IMR-90 (cell line): ENCODE results near the gene PAEP. TPM values are rescaled to one million over a fixed set of nuclear protein-coding genes. Genes with fewer than 3 reads are reported as not detected.

Source experiments
- ATAC-seq: fragments of 200-7000 bp; cut with Tn5 transposase; 2 replicates; pipeline ENCODE4 v1.9.1; 2020; ENCODE audit warnings: low read depth, mild to moderate bottlenecking, moderate library complexity
- Bru-seq: library from RNA; stranded (reverse); fragments of 400-500 nt; gene quantifications from one replicate; lab custom pipeline; 2021; lab: Mats Ljungman, UMichigan
- BruChase-seq, 2 experiments: library from RNA; stranded (reverse); fragments of 400-500 nt; gene quantifications; one replicate each; lab custom pipeline; 2021; lab: Mats Ljungman, UMichigan
- BruUV-seq: library from RNA; stranded (reverse); fragments of 400-500 nt; replicated peaks from 2 replicates; lab custom pipeline; 2021; lab: Mats Ljungman, UMichigan
- CTCF ChIA-PET: fragments of 300-600 bp; formaldehyde crosslinking; extraction: SDS; loops from one replicate; lab custom pipeline; 2021; ENCODE audit warnings: antibody characterized with exemption; lab: Yijun Ruan, JAX
- POLR2A ChIA-PET: fragments of 300-600 bp; sonication (Branson Sonifier 250); formaldehyde crosslinking; loops from one replicate; lab custom pipeline; 2022; ENCODE audit warnings: antibody characterized with exemption; ENCODE audit not compliant: unreplicated experiment; lab: Charles Lee
- DNase-seq: peaks from one replicate; pipeline ENCODE4 v3.0.0; 2013
- H2AFZ ChIP-seq: replicated peaks from 2 replicates; pipeline ENCODE3; 2013; ENCODE audit warnings: low read length, mild to moderate bottlenecking; ENCODE audit not compliant: poor library complexity
- H2AK5ac ChIP-seq: 2 replicates; pipeline ENCODE4 v1.6.1; 2013; ENCODE audit warnings: low read depth, low read length, inconsistent platforms
- H2AK9ac ChIP-seq: replicated peaks from 2 replicates; pipeline ENCODE3; 2013; ENCODE audit warnings: mild to moderate bottlenecking, low read depth, low read length, moderate library complexity; ENCODE audit not compliant: poor library complexity
- H2BK120ac ChIP-seq: 2 replicates; pipeline ENCODE4 v1.6.1; 2013; ENCODE audit warnings: low read depth, low read length, inconsistent platforms
- H2BK15ac ChIP-seq: 3 replicates; pipeline ENCODE4 v1.6.1; 2013; ENCODE audit warnings: low read depth, low read length, inconsistent platforms
- H2BK20ac ChIP-seq: 2 replicates; pipeline ENCODE4 v1.6.1; 2013; ENCODE audit warnings: low read depth, mild to moderate bottlenecking, inconsistent platforms, low read length, moderate library complexity
- H2BK5ac ChIP-seq: 2 replicates; pipeline ENCODE4 v1.6.1; 2013; ENCODE audit warnings: mild to moderate bottlenecking, low read depth, low read length, inconsistent platforms; ENCODE audit not compliant: poor library complexity, severe bottlenecking
- H3K14ac ChIP-seq: replicated peaks from 2 replicates; pipeline ENCODE4 v1.6.1; 2013; ENCODE audit warnings: low read depth, low read length, inconsistent platforms
- H3K18ac ChIP-seq: 2 replicates; pipeline ENCODE4 v1.6.1; 2013; ENCODE audit warnings: low read depth, low read length, control low read depth
- H3K23ac ChIP-seq: 2 replicates; pipeline ENCODE4 v1.6.1; 2013; ENCODE audit warnings: low read depth, low read length, inconsistent platforms
- H3K27ac ChIP-seq: 2 replicates; pipeline ENCODE4 v1.5.1; 2013; ENCODE audit warnings: mild to moderate bottlenecking, control low read depth, low read length; ENCODE audit not compliant: insufficient read depth
- H3K27me3 ChIP-seq: 2 replicates; pipeline ENCODE4 v1.6.1; 2013; ENCODE audit warnings: low read length; ENCODE audit not compliant: control insufficient read depth, insufficient read depth
- H3K36me3 ChIP-seq: 2 replicates; pipeline ENCODE4 v1.6.1; 2013; ENCODE audit warnings: low read length, mixed read lengths; ENCODE audit not compliant: control insufficient read depth, insufficient read depth
- H3K4ac ChIP-seq: 2 replicates; pipeline ENCODE4 v1.6.1; 2013; ENCODE audit warnings: low read depth, low read length, inconsistent platforms
- H3K4me1 ChIP-seq: 2 replicates; pipeline ENCODE4 v1.6.1; 2013; ENCODE audit warnings: low read length, mixed read lengths; ENCODE audit not compliant: control insufficient read depth, insufficient read depth
- H3K4me2 ChIP-seq: 2 replicates; pipeline ENCODE4 v1.6.1; 2013; ENCODE audit warnings: low read depth, mild to moderate bottlenecking, control low read depth, low read length, moderate library complexity
- H3K4me3 ChIP-seq: 2 replicates; pipeline ENCODE4 v1.5.1; 2013; ENCODE audit warnings: low read depth, mild to moderate bottlenecking, control low read depth, low read length, moderate library complexity; ENCODE audit not compliant: insufficient read depth
- H3K56ac ChIP-seq: 2 replicates; pipeline ENCODE4 v1.6.1; 2013; ENCODE audit warnings: low read length, inconsistent platforms; ENCODE audit not compliant: insufficient read depth; ENCODE audit errors: extremely low read depth
- H3K79me1 ChIP-seq, 2 experiments: 2 replicates each; pipeline ENCODE4 v1.6.1; 2013; ENCODE audit warnings: low read length in 2 of 2, inconsistent platforms in 1 of 2, low read depth in 1 of 2
- H3K9ac ChIP-seq: 2 replicates; pipeline ENCODE4 v1.6.1; 2013; ENCODE audit warnings: low read depth, low read length, control low read depth
- H3K9me1 ChIP-seq: 2 replicates; pipeline ENCODE4 v1.6.1; 2013; ENCODE audit warnings: low read length, inconsistent platforms; ENCODE audit not compliant: insufficient read depth
- H3K9me3 ChIP-seq: 2 replicates; pipeline ENCODE4 v1.6.1; 2013; ENCODE audit warnings: low read length; ENCODE audit not compliant: control insufficient read depth, insufficient read depth
- H4K20me1 ChIP-seq: 2 replicates; pipeline ENCODE4 v1.6.1; 2013; ENCODE audit warnings: low read length, inconsistent platforms; ENCODE audit not compliant: insufficient read depth
- H4K5ac ChIP-seq: 2 replicates; pipeline ENCODE4 v1.6.1; 2013; ENCODE audit warnings: mild to moderate bottlenecking, low read depth, low read length, control low read depth
- H4K8ac ChIP-seq, 2 experiments: 2 replicates each; pipeline ENCODE4 v1.6.1; 2013; ENCODE audit warnings: low read depth in 2 of 2, low read length in 2 of 2, control low read depth in 1 of 2, inconsistent platforms in 1 of 2
- H4K91ac ChIP-seq: 2 replicates; pipeline ENCODE4 v1.6.1; 2013; ENCODE audit warnings: low read depth, low read length, inconsistent platforms; ENCODE audit not compliant: insufficient read depth
- BHLHE40 ChIP-seq: fragments of 150-350 bp; IDR thresholded peaks from 2 replicates; pipeline ENCODE4 v1.6.1; 2016; ENCODE audit warnings: mild to moderate bottlenecking, low read depth, low read length
- CEBPB ChIP-seq: IDR thresholded peaks from 2 replicates; pipeline ENCODE4 v1.6.1; 2012; ENCODE audit warnings: low read depth, low read length, improper control_type of control experiment
- CHD1 ChIP-seq: IDR thresholded peaks from 2 replicates; pipeline ENCODE4 v1.6.1; 2012; ENCODE audit warnings: low read depth, low read length, improper control_type of control experiment
- CTCF ChIP-seq: conservative IDR thresholded peaks from 2 replicates; pipeline ENCODE4 v1.5.1; 2012; ENCODE audit warnings: mild to moderate bottlenecking, low read depth, low read length, improper control_type of control experiment
- ELK1 ChIP-seq: fragments of 150-350 bp; IDR thresholded peaks from 2 replicates; pipeline ENCODE4 v1.6.1; 2016; ENCODE audit warnings: low read depth, mild to moderate bottlenecking, low read length, moderate library complexity, borderline replicate concordance
- FOS ChIP-seq: fragments of 150-350 bp; IDR thresholded peaks from 2 replicates; pipeline ENCODE4 v1.6.1; 2016; ENCODE audit warnings: low read depth, low read length
- MAFK ChIP-seq: IDR thresholded peaks from 2 replicates; pipeline ENCODE4 v1.6.1; 2012; ENCODE audit warnings: low read depth, low read length, improper control_type of control experiment
- MAZ ChIP-seq: IDR thresholded peaks from 2 replicates; pipeline ENCODE4 v1.6.1; 2012; ENCODE audit warnings: low read depth, mild to moderate bottlenecking, low read length, improper control_type of control experiment, moderate library complexity, borderline replicate concordance
- MXI1 ChIP-seq: IDR thresholded peaks from 2 replicates; pipeline ENCODE4 v1.6.1; 2012; ENCODE audit warnings: low read depth, mild to moderate bottlenecking, low read length, moderate library complexity, borderline replicate concordance
- NFE2L2 ChIP-seq: fragments of 150-350 bp; IDR thresholded peaks from 2 replicates; pipeline ENCODE4 v1.6.1; 2016; ENCODE audit warnings: low read depth, mild to moderate bottlenecking, low read length
- POLR2A ChIP-seq: IDR thresholded peaks from 2 replicates; pipeline ENCODE4 v1.6.1; 2012; ENCODE audit warnings: mild to moderate bottlenecking, low read depth, low read length
- RAD21 ChIP-seq: IDR thresholded peaks from 2 replicates; pipeline ENCODE4 v1.6.1; 2012; ENCODE audit warnings: low read length, improper control_type of control experiment
- RCOR1 ChIP-seq: IDR thresholded peaks from 2 replicates; pipeline ENCODE4 v1.6.1; 2012; ENCODE audit warnings: mild to moderate bottlenecking, low read length, improper control_type of control experiment; ENCODE audit not compliant: insufficient replicate concordance
- USF2 ChIP-seq: fragments of 150-350 bp; IDR thresholded peaks from 2 replicates; pipeline ENCODE4 v1.6.1; 2017; ENCODE audit warnings: mild to moderate bottlenecking, antibody characterized with exemption, low read length, low read depth
- WGBS, 2 experiments: methylation state at CpG; one replicate each; pipeline versions ENCODE4 v1.1.5 to v1.1.7; 2013; ENCODE audit warnings: missing lambda C conversion rate in 2 of 2; ENCODE audit not compliant: insufficient read length in 1 of 2; ENCODE audit errors: extremely low coverage in 2 of 2; 5-methylcytosine and 5-hydroxymethylcytosine counted together
- dilution Hi-C: fragments of 300-500 bp; cut with HindIII; formaldehyde crosslinking; loops from one replicate; pipeline ENCODE4 v1.14.3; 2018; ENCODE audit warnings: low sequenced_read_pairs; ENCODE audit not compliant: unreplicated experiment
- in situ Hi-C: fragments of 300-500 bp; cut with MboI; formaldehyde crosslinking; loops from 3 replicates; pipeline ENCODE4 v1.14.3; 2019; ENCODE audit warnings: low sequenced_read_pairs, inconsistent platforms, mixed read lengths
- intact Hi-C: fragments of 100-400 bp; cut with micrococcal nuclease; formaldehyde crosslinking; loops from 2 replicates; pipeline ENCODE4 v1.10.0; 2022
- long read RNA-seq: library from polyadenylated mRNA; unstranded; transcript quantifications from one replicate; pipeline ENCODE4 v2.0.0, GENCODE V29; 2021; ENCODE audit not compliant: unreplicated experiment
- polyA plus RNA-seq, 3 experiments: library from polyadenylated mRNA; depleted of rRNA; stranded (reverse); fragments of >200 nt; gene quantifications; 2 replicates each; pipeline ENCODE4 v1.2.3, GENCODE V29; 2012; ENCODE audit warnings: low replicate concordance in 1 of 3
- total RNA-seq: library from RNA; depleted of rRNA; stranded (reverse); fragments of >200 nt; gene quantifications from 2 replicates; pipeline ENCODE4 v1.2.3, GENCODE V29; 2012; rRNA removed

Gene PAEP
- not detected in 2 replicates for total RNA-seq
- polyA plus RNA-seq (2012; rRNA removed) = not detected in 2 replicates
- polyA plus RNA-seq (2012; cell fraction: cytosol; rRNA removed) = not detected in 2 replicates
- polyA plus RNA-seq (2012; cell fraction: nucleus; rRNA removed; ENCODE audit: low replicate concordance) = not detected in 2 replicates
- Bru-seq, nascent RNA = not detected
- BruChase-seq, experiment 1, labeled RNA remaining after a 6-hour chase = not detected
- not detected for BruChase-seq, experiment 2, labeled RNA remaining after a 2-hour chase
- long read RNA-seq = 0 reads

GRCh38 chr9:135561391-135562234 is at the start of gene PAEP:
PAEP (plus strand) TSS chr9:135561756.
- H4K91ac ChIP-seq = no peak within 1 kb of the TSS
- dilution Hi-C loops (no loop called here), in situ Hi-C loops (no loop called here), intact Hi-C loops (no loop called here)
- H2AK5ac ChIP-seq = no peak within 1 kb of the TSS
- no peak within 1 kb of the TSS for H3K4ac ChIP-seq
- H2BK120ac ChIP-seq = no peak within 1 kb of the TSS
- POLR2A ChIA-PET = no interaction called here
- no peak within 1 kb of the TSS for H2BK20ac ChIP-seq
- TF ChIP-seq CEBPB (no peak), CTCF (no peak), ELK1 (no peak), NFE2L2 (no peak), POLR2A (no peak), BHLHE40 (no peak), MAFK (no peak), CHD1 (no peak), RCOR1 (no peak), MXI1 (no peak), RAD21 (no peak), FOS (no peak), MAZ (no peak), USF2 (no peak)
- H2BK5ac ChIP-seq = no peak within 1 kb of the TSS
- H3K9me3 ChIP-seq = peaks cover 16% of the 10 kb centered on the region
- no peak within 1 kb of the TSS for H2AFZ ChIP-seq
- ATAC-seq (no peak), DNase-seq (no peak)
- BruUV-seq = no TSS peak
- no peak within 1 kb of the TSS for H3K23ac ChIP-seq
- H4K5ac ChIP-seq = no peak within 1 kb of the TSS
- H4K8ac ChIP-seq = no peak within 1 kb of the TSS
- H3K18ac ChIP-seq = no peak within 1 kb of the TSS
- no peak within 1 kb of the TSS for H2AK9ac ChIP-seq
- H3K4me1 ChIP-seq = no peaks in the 10 kb centered on the region
- 79% methylated on average over 7 of the region's 20 CpGs; no CpG with 5 or more reads in 1 of the 2 experiments for WGBS, 2 experiments
- no peaks in the 10 kb centered on the region for H3K27me3 ChIP-seq
- H3K9ac ChIP-seq = no peak within 1 kb of the TSS
- H3K79me1 ChIP-seq = no peaks in the 10 kb centered on the region
- H2BK15ac ChIP-seq = no peak within 1 kb of the TSS
- no peaks in the 10 kb centered on the region for H3K36me3 ChIP-seq
- no peak within 1 kb of the TSS for H3K27ac ChIP-seq
- CTCF ChIA-PET = no interaction called here
- no peak within 1 kb of the TSS for H3K56ac ChIP-seq
- no peaks in the 10 kb centered on the region for H4K20me1 ChIP-seq
- H3K4me3 ChIP-seq = no peak within 1 kb of the TSS
- no peaks in the 10 kb centered on the region for H3K9me1 ChIP-seq
- no peak within 1 kb of the TSS for H3K4me2 ChIP-seq
- no peak within 1 kb of the TSS for H3K14ac ChIP-seq
